Neural progenitor cell (in vitro differentiated cells): ENCODE measurements around the gene MRPL2.

Experiments used
- EZH2 ChIP-seq: fragments of 200-600 bp; sonication (generic); IDR thresholded peaks from 2 replicates; pipeline ENCODE4 v1.6.1; 2017; ENCODE audit warnings: antibody characterized with exemption, mild to moderate bottlenecking, moderate library complexity
- TF ChIP-seq, protein P1 (sequence below): fragments of 200-600 bp; sonication (generic); IDR thresholded peaks from 2 replicates; pipeline ENCODE4 v1.5.1; 2017; ENCODE audit warnings: antibody characterized with exemption, mild to moderate bottlenecking

DNA sequence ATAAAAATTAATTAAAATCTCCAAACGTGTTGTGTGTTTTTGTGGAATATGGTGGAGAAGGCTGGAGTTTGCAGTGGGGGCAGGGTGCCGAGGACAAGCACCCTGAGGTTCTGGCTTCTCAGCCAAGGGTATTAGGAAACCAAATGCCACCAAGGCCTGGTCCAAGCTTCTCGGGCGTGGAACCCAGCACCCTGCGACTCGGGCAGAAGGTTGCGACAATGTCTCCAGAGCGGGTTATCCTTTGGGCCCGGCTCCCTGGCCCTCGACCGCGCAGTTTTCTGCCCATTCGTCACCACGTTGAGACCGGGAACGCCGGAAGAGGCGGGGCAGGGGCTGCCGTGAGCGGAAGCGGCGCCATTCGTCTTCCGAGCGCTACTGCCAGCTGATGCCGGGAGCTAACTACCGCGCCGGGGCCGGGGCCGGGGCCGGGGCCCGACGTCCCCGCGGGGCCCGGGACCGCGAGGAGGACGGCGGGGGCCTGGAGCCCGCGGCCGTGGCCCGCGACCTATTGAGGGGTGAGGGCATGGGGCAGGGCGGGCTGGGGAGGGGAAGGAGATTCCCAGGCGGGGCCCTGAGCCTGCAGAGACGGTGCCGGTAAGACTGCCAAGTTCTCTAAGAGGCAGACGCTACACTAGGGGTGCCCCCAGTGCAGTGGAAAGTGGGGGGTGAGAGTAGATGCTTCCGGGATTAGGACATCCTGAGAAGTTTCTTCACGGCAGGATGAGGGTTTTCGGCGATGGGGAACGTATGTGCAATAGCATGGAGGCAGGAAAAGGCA, 37.8 kb downstream of the MRPL2 start, which contains the start of gene RRP36:
- TF ChIP-seq, protein P1, sequence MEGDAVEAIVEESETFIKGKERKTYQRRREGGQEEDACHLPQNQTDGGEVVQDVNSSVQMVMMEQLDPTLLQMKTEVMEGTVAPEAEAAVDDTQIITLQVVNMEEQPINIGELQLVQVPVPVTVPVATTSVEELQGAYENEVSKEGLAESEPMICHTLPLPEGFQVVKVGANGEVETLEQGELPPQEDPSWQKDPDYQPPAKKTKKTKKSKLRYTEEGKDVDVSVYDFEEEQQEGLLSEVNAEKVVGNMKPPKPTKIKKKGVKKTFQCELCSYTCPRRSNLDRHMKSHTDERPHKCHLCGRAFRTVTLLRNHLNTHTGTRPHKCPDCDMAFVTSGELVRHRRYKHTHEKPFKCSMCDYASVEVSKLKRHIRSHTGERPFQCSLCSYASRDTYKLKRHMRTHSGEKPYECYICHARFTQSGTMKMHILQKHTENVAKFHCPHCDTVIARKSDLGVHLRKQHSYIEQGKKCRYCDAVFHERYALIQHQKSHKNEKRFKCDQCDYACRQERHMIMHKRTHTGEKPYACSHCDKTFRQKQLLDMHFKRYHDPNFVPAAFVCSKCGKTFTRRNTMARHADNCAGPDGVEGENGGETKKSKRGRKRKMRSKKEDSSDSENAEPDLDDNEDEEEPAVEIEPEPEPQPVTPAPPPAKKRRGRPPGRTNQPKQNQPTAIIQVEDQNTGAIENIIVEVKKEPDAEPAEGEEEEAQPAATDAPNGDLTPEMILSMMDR: no peak
- TF ChIP-seq EZH2: no peak
